CD4-positive, alpha-beta T cell treated with Interleukin-4 for 1 hour (primary cell): ENCODE results near the gene EBF4.
"Not testable (repeated sequence)": the region's sequence is repeated elsewhere in the genome, so short reads cannot be mapped to it uniquely, and the experiment has no call there.

Experiments
- DNase-seq, 2 donors: peaks; one replicate each; pipeline ENCODE4 v3.0.0-alpha.2; 2020 to 2022

EBF4 gene

DNA sequence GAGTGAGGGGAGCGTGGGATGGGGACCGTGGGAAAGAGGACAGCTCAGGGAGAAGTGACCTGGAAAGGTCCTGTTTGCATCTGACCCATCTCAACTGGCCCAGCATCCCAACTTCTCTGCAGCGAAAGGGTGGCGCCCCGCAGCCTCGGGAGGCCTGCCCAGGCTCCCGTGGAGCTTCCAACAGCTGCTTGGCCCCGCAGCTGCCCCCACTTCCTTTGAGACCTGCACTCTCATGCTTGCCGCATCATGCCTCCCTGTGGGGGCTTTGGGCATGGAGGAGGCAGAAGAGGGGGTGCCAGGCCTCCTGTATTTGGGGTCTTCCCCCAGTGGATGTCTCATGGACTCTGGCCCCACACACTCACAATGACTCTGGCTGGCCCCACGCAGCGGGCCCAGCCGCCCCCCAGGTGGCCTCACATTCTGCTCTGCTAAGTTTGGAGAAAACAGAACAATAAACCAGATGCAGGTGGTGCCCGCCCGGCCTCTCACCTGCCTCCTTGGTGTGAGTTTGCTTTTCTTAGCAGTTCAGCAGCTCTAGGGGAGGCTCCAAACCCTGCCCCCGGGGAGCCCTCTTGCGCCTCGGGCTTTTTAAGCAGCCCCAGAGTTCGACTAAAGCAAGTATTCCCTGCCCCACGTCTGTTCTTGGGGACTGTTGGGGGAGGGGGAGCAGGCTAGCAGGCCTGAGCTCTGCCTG is 67.2 kb downstream of the EBF4 start:
- no peak for DNase-seq

DNA sequence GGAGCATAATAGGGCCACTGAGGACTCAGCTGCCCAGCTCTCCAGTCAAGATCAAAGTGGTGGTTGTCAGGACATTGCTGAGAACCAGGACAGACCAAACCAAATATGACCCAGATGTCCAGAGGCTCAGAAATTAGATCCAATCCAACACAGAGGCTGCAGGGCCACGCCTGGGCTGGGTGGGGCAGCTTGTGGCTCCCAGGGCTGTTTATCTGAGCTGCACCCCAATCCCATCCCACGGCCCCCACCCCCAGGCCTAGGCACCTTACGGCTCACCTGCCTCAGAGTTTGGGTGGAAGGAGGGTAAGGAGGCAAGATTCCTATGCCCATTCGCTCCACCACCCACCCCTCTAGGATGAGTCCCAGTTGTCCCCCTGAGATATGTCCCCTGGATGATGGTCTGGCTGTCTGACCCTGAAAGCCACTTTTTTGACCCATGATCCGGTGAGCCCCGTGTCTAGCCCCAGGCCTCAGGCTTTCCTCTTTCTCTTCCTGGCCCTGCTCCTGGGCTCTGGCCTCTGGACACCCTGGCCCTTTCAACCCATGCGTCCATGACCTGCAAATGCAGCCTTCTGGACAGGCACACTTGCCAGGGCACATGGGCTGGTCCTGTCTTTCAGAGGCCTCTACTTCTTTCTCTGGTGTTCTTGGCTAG is 67.8 kb downstream of the EBF4 start:
- no peak for DNase-seq

DNA sequence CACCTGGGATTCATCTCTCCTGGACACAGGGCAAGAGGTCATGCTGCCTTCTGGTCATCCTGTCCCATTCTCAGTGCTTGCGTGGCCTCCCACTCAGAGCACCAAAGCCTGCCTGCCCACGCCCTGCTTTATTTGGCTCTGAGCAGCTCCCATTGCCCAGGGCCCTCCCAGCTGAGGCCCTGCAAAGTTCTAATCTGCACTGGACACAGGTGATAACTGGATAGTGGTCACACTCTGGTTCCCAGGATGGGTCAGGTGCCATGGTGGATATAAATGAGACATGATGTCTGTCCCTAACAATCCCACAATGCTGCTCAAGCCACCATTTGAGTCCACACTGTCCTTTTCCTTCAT is 68.3 kb downstream of the EBF4 start:
- no peak for DNase-seq

- no peak for DNase-seq
Measured at GRCh38 chr20:2761885-2762284, 69.3 kb downstream of the EBF4 start.

DNA sequence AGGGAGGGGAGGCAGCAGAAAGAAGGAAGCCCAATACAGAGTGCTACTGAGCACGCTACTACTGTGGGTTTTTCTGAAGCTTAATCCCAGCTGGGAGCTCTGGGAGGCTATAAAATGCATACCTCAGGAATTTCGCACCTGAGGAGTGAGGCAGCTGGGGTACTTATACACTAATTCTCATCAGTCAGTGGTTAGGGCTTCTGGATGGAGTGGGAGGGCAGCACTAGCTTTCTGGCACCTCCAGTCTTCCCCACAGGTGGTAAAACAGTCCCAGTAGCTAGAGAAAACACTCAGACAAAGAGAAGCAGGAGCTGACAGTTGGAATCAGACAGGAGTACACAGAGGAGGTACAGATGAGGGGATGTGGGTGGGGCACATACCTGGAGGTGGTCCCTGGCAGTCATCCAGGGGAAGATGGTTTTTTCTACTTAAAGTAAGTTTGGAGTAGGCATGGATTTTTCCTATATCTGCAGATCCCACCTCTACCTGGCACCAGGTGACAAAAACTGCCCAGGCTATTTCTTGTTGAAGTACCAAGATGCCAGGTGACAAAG is 70.1 kb downstream of the EBF4 start:
- no peak for DNase-seq

- DNase-seq = no peak
Measured at GRCh38 chr20:2763186-2763585, 70.6 kb downstream of the EBF4 start.

GRCh38 chr20:2767768-2768631 is 75.4 kb downstream of the EBF4 start:
- no peak for DNase-seq

DNA sequence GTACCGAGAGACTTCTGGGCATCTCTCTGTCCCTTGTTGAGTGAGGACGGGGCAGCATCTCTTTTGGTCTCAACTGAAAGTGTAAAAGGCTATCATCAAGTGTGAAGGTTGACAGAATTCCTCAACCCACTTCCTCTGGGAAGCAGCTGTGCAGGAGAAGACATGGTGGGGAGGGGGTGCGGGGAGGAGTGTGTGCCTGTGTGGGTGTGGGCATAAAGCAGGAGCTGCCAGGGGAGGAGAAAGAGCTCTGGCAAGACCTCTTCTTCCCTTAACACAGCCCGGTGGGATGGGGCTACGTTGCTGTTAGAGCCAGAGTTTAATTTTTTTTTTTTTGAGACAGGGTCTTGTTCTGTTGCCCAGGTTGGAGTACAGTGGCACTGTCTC is 76.0 kb downstream of the EBF4 start:
- DNase-seq = no peak

DNA sequence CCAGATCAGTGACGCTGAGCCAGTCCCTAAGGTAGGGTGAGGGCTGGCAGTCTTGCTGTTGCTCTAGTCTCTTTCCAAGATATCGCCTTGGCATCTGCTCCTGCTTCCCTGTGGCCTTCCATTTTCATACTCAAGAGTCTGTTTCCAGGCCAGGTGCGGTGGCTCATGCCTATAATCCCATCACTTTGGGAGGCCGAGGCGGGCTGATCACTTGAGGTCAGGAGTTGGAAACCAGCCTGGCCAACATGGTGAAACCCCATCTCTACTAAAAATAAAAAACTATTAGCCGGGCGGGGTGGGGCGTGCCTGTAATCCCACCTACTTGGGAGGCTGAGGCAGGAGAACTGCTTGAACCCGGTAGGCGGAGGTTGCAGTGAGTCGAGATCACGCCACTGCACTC is 77.5 kb downstream of the EBF4 start:
- DNase-seq = not testable (repeated sequence)

DNA sequence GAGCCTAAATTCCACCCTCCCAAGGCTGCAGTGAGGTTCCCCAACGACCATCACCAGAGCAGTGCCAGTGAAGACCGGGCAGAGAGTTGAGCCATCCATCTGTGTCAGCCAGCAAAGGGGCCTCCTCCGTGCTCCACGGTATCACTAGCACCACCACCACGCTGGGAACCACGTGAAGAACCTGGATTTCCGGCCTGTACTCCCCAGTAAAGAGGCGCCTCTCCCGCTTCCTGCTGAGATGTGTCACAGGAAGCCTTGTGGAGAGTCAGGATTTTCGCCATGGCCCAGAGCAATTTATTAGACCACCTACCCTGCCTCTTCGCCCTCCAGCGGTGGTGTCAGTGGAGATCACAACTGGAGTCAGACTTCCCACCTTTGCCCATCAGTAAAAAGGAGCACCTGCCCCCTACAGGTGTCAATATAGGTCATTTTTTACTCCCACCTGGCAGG is 79.1 kb downstream of the EBF4 start:
- no peak for DNase-seq

DNA sequence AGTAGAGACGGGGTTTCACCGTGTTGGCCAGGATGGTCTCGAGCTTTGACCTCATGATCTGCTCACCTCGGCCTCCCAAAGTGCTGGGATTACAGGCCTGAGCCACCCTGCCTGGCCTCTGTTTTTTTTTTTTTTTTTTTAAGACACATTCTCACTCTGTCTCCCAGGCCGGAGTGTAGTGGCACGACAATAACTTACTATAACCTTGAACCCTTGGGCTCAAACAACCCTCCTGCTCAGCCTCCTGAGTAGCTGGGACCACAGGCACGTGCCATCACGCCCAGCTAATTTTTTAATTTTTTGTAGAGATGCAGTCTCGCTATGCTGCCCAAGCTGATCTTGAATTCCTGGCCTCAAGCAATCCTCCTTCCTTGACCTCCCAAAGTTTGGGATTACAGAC is 81.2 kb downstream of the EBF4 start:
- DNase-seq = no peak

GRCh38 chr20:2775139-2775538 is 82.6 kb downstream of the EBF4 start:
- DNase-seq = no peak

GRCh38 chr20:2778602-2779321 is 86.2 kb downstream of the EBF4 start:
- DNase-seq = no peak

- DNase-seq = no peak
Measured at GRCh38 chr20:2780948-2781347, 88.4 kb downstream of the EBF4 start.

GRCh38 chr20:2783908-2784566 is 91.5 kb downstream of the EBF4 start:
- no peak for DNase-seq

DNA sequence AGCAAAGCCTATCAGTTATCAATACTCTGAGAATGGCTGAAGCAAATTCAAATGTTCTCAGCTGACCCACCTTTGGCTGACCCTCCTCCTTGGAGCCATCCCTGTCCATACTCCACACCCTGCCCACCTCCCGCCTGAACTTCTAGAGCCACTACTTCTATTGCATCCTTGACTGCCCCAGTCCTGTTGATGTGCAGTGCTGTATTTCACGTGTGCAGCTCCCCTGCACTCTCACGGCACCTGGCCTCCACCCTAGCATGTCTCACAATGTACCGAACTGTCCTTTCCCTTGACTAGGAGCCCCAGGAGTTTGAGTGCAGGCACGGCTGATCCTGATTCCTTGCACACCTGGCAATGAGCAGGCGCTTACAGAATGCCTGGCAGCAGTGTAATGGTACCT is 100.9 kb downstream of the EBF4 start:
- no peak for DNase-seq

DNA sequence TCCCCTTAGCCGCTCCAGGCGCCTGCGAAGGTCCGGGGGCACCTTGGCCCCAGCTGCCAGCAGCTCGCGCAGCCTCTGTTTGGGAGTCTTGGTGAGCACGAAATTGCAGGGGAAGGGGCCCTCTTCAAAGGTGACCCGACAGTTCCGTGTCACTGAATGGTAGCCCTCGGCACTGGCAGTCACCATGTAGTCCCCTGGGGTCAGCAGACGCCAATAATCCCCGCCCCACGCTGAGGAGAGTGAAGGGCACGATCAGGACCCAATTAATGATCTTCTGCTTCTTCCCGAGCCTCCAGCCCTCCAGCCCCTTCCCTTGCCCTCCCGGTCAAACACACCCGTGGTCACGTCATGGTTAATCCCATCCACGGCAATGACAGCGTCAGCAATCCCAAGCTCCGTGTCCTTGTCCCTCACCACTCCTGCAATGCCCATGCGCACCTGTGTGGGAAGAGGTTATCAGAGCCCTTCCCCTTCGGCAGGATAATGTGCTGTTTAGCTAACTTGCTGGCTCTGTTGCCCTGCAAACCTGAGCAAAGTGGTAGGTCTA is 101.7 kb downstream of the EBF4 start:
- no peak for DNase-seq

DNA sequence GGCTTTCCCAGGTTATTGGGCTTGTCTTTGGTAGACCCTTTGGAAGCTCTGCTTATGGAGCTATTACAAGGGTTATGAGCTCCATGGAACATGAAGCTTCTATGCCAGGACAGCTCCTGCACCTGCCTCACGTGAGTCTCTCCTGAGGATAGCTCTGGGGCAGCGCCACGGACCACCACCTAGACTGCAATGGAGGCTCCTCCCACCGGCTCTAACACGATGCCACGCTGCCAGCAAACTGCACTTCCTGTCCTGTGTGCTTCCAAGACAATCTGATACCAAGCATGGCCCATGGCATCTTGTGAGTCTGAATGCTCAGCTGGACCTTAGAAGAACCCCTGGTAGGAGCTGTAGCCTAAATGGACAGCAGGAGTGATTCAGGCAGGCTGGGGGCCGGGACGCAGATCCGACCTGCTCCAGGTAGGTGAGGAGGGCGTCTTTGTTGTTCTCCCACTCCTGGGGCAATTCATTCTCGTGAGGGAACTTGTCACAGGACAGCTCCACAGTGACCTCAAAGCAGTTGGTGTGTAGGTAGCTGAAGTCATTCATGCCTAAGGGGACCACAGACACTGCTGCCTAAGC is 102.4 kb downstream of the EBF4 start:
- no peak for DNase-seq

- DNase-seq = no peak
Measured at GRCh38 chr20:2795451-2795850, 102.9 kb downstream of the EBF4 start.

GRCh38 chr20:2796011-2796660 is 103.6 kb downstream of the EBF4 start:
- no peak for DNase-seq
